GM13976 (cell line): ENCODE data around the gene OR1F1.

Source experiments
- DNase-seq: peaks from one replicate; pipeline ENCODE4 v3.0.0; 2012; ENCODE audit warnings: low spot score
- in situ Hi-C: fragments of 300-500 bp; cut with MboI; formaldehyde crosslinking; loops from one replicate; pipeline ENCODE4 v1.12.0; 2022; ENCODE audit warnings: low sequenced_read_pairs, mixed read lengths, inconsistent platforms; ENCODE audit not compliant: unreplicated experiment
- TF ChIP-seq, protein P1 (sequence below): IDR thresholded peaks from 2 replicates; pipeline ENCODE4 v1.5.1; 2012; ENCODE audit warnings: borderline replicate concordance, mild to moderate bottlenecking; ENCODE audit not compliant: insufficient read depth; ENCODE audit errors: extremely low read depth, missing control alignments, control extremely low read depth

The OR1F1 gene

DNA sequence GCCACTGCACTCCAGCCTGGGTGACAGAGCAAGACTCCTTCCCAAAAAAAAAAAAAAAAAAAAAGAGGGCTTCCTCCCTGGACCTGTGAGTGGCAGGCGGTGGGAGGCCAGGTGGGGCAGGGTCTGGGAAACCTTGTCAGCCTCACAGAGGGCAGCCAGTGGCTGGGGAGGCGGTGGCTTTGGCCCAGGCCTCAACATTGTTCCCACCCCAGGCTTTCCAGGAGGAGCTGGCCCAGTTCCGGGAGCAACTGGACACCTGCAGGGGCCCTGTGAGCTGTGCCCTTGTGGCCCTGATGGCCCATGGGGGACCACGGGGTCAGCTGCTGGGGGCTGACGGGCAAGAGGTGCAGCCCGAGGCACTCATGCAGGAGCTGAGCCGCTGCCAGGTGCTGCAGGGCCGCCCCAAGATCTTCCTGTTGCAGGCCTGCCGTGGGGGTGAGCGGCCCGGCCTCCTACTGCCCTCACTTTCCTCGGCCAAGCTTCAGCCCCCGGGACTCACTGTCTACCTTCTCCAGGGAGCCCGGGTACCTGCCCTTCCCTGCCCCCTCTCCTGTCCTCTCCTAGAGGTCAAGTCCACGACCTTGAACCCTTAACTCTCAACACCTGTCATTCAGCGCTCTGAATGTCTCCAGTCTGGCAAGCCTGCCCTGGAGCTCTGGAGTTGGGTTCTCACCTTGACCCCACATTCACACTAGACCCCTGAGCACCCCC lies 40.8 kb upstream of the OR1F1 start:
- TF ChIP-seq, protein P1, sequence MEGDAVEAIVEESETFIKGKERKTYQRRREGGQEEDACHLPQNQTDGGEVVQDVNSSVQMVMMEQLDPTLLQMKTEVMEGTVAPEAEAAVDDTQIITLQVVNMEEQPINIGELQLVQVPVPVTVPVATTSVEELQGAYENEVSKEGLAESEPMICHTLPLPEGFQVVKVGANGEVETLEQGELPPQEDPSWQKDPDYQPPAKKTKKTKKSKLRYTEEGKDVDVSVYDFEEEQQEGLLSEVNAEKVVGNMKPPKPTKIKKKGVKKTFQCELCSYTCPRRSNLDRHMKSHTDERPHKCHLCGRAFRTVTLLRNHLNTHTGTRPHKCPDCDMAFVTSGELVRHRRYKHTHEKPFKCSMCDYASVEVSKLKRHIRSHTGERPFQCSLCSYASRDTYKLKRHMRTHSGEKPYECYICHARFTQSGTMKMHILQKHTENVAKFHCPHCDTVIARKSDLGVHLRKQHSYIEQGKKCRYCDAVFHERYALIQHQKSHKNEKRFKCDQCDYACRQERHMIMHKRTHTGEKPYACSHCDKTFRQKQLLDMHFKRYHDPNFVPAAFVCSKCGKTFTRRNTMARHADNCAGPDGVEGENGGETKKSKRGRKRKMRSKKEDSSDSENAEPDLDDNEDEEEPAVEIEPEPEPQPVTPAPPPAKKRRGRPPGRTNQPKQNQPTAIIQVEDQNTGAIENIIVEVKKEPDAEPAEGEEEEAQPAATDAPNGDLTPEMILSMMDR: no peak
- DNase-seq: no peak
- in situ Hi-C loops: no loop called here

DNA sequence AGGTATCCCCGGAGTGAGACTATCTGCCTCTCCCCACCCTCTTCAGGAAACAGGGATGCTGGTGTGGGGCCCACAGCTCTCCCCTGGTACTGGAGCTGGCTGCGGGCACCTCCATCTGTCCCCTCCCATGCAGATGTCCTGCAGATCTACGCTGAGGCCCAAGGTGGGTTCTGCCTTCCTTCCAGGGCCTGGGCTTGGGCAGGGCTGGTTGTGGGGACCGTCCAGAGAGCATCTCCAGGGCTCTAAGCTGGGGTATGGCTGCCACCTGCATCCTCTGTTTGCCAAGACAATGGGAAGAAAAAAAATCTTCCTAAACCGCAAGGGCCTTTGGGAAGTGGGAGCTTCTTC lies 40.3 kb upstream of the OR1F1 start:
- TF ChIP-seq, protein P1: no peak
- no peak for DNase-seq
- in situ Hi-C loops: no loop called here

DNA sequence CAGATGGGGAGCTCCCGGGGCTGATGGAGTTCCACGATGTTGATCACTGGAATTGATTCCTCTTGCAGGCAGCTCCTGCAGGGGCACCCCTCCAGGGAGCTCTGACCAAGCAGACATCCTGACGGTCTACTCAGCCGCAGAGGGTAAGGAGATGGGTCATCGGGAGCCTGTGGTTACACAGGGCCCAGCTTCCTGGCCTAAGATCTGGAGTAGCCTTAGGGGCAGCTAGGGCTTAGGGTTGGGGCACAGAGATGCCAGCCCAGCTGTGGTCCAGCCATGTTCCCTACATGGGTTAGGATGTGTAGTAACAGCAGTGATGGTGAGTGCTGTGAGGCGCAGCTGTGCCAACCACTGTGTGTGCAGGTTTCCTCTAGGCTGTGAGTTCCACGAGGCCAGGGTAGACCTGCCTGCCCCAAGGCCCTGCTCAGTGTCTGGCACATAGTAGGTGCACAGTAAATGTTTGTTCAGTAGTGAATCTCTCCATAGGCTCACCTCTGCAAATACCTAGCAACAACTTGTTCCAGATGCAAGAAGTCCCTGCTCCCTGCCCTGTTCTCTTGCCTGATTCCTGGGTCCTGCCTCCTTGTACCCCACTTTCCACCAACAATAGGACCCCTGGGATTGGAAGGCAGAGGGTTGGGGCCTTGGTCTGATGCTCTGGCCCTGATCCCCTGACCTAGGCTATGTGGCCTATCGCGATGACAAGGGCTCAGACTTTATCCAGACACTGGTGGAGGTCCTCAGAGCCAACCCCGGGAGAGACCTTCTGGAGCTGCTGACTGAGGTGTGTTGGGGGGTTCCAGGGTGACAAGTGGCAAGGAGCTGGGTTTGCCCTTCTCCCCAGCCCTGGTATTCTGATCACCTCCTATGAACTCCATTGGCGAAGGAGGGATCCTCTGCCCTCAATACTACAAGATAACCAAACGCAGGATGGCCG lies 39.5 kb upstream of the OR1F1 start:
- no peak for DNase-seq
- in situ Hi-C loops: no loop called here
- TF ChIP-seq, protein P1: no peak

DNA sequence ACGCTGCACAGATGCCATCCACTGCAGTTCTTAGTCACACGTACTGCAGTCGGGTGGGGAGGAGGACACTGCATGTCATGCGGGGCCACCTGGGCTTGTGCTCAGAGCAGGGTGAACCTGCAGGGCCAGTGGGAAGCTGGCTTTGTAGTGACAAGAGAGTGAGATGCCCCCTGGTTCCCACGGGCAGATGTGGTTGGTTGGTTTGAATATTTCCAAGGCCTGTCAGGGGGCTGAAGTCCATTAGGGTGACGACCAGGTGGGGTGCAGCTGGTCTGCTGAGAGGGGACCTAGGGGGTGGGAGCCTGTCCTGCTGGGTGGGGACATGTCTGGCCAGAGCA lies 38.8 kb upstream of the OR1F1 start:
- no peak for DNase-seq

DNA sequence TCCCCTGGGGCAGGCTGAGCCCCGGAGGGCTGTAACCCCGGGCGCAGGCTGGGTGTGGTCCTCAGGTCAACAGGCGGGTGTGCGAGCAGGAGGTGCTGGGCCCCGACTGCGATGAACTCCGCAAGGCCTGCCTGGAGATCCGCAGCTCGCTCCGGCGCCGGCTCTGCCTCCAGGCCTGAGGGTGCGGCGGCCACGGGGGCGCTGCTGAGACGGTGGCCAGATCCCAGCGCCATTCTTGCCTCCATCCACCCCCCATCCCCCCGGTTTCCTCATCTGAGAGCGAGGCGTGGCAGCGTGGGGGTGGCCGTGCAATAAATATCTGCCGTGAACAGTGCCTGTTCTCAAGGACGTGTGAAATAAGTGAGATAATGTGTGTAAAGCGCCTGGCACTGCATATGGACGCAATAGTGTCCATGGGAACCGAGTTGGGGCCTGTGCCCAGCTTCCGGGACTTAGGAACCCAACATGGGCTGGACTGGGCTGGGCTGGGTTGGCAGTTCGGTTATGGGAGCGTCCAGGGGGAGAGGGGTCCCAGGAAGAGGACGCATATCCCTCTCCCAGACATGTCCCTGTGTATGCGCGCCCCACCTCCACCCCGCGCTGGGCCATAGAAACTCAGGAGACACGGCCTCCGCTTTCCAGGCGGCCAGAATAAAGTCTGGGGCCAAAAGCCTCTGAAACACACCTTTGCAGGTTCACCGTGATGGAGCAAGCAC lies 38.2 kb upstream of the OR1F1 start:
- in situ Hi-C loops: no loop called here
- peak; percentile 84 for DNase-seq
- TF ChIP-seq, protein P1: peak; percentile 66

More for the DNA sequence above, 38.8 kb upstream of the OR1F1 start:
- TF ChIP-seq, protein P1: no peak
- in situ Hi-C loops: no loop called here
